Activated T-cell treated with anti-CD3 and anti-CD28 coated beads, Interleukin-2, amount 50 U/mL, for 4 hours (primary cell): ENCODE data around the gene WNT3. TPM values are rescaled to one million over a fixed set of nuclear protein-coding genes. Genes with fewer than 3 reads are reported as not detected.
A peak's percentile ranks its signal among the peaks of the same experiment; 100 is the strongest.

Experiments
- ATAC-seq, 2 donors: fragments of 200-7000 bp; cut with Tn5 transposase; one replicate each; pipeline ENCODE4 v1.10.0; 2021
- DNase-seq: peaks from one replicate; pipeline ENCODE4 v3.0.0-alpha.2; 2020
- H3K27me3 Mint-ChIP-seq: one replicate; pipeline ENCODE4 v1.8.0; 2021; ENCODE audit warnings: low read depth, mixed read lengths
- H3K36me3 Mint-ChIP-seq: one replicate; pipeline ENCODE4 v1.8.0; 2022; ENCODE audit warnings: mixed read lengths; ENCODE audit not compliant: insufficient read depth
- H3K4me1 Mint-ChIP-seq: one replicate; pipeline ENCODE4 v1.8.0; 2021; ENCODE audit warnings: low read depth, mixed read lengths
- H3K4me3 Mint-ChIP-seq: one replicate; pipeline ENCODE4 v1.8.0; 2021; ENCODE audit warnings: mild to moderate bottlenecking, moderate library complexity, mixed read lengths
- H3K9me3 Mint-ChIP-seq: one replicate; pipeline ENCODE4 v1.8.0; 2021; ENCODE audit warnings: mixed read lengths
- total RNA-seq, 3 donors: library from RNA; stranded (reverse); gene quantifications; one replicate each; pipeline ENCODE4 v1.2.1, GENCODE V29; 2021

WNT3 gene, protein sequence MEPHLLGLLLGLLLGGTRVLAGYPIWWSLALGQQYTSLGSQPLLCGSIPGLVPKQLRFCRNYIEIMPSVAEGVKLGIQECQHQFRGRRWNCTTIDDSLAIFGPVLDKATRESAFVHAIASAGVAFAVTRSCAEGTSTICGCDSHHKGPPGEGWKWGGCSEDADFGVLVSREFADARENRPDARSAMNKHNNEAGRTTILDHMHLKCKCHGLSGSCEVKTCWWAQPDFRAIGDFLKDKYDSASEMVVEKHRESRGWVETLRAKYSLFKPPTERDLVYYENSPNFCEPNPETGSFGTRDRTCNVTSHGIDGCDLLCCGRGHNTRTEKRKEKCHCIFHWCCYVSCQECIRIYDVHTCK
- under 1 TPM in 1 of 3 donors, not detected in 2; 0.08 TPM for total RNA-seq

- peaks cover 18% of the 10 kb centered on the region for H3K4me1 Mint-ChIP-seq
- peak; percentile 54 for DNase-seq
- H3K9me3 Mint-ChIP-seq = no peaks in the 10 kb centered on the region
- H3K36me3 Mint-ChIP-seq = no peaks in the 10 kb centered on the region
- peak; percentile 76 to 80 for ATAC-seq
- peaks cover 84% of the 10 kb centered on the region for H3K27me3 Mint-ChIP-seq
- H3K4me3 Mint-ChIP-seq = peak within 1 kb of the TSS; percentile 70
Measured at GRCh38 chr17:46818316-46818928, at the start of gene WNT3. WNT3 (minus strand) TSS chr17:46818692; CDS start chr17:46818597, 95 bp downstream.

GRCh38 chr17:46866747-46867146 is 48.3 kb upstream of the WNT3 start:
- no peaks in the 10 kb centered on the region for H3K36me3 Mint-ChIP-seq
- ATAC-seq (no peak), DNase-seq (no peak)
- H3K4me3 Mint-ChIP-seq = no peak overlapping the region
- peaks cover 22% of the 10 kb centered on the region for H3K27me3 Mint-ChIP-seq
- H3K4me1 Mint-ChIP-seq = no peaks in the 10 kb centered on the region
- no peaks in the 10 kb centered on the region for H3K9me3 Mint-ChIP-seq

- Mint-ChIP-seq H3K36me3 (no peaks in the 10 kb centered on the region), H3K9me3 (no peaks in the 10 kb centered on the region), H3K4me1 (no peaks in the 10 kb centered on the region), H3K4me3 (no peak overlapping the region), H3K27me3 (peaks cover 23% of the 10 kb centered on the region)
- no peak for ATAC-seq
- no peak for DNase-seq
Measured at GRCh38 chr17:46866325-46866724, 47.8 kb upstream of the WNT3 start.

GRCh38 chr17:46865100-46865499 is 46.6 kb upstream of the WNT3 start:
- no peaks in the 10 kb centered on the region for H3K4me1 Mint-ChIP-seq
- DNase-seq (no peak), ATAC-seq (no peak)
- H3K27me3 Mint-ChIP-seq = peaks cover 26% of the 10 kb centered on the region
- no peaks in the 10 kb centered on the region for H3K36me3 Mint-ChIP-seq
- no peak overlapping the region for H3K4me3 Mint-ChIP-seq
- no peaks in the 10 kb centered on the region for H3K9me3 Mint-ChIP-seq

- no peaks in the 10 kb centered on the region for H3K9me3 Mint-ChIP-seq
- no peaks in the 10 kb centered on the region for H3K4me1 Mint-ChIP-seq
- no peak for DNase-seq
- H3K27me3 Mint-ChIP-seq = peaks cover 32% of the 10 kb centered on the region
- no peaks in the 10 kb centered on the region for H3K36me3 Mint-ChIP-seq
- H3K4me3 Mint-ChIP-seq = no peak overlapping the region
- ATAC-seq = no peak
Measured at GRCh38 chr17:46863383-46864121, 45.1 kb upstream of the WNT3 start.

GRCh38 chr17:46862949-46863348 is 44.5 kb upstream of the WNT3 start:
- H3K36me3 Mint-ChIP-seq = no peaks in the 10 kb centered on the region
- H3K4me1 Mint-ChIP-seq = no peaks in the 10 kb centered on the region
- H3K27me3 Mint-ChIP-seq = peaks cover 32% of the 10 kb centered on the region
- DNase-seq = no peak
- H3K9me3 Mint-ChIP-seq = no peaks in the 10 kb centered on the region
- H3K4me3 Mint-ChIP-seq = no peak overlapping the region
- ATAC-seq = no peak

DNA sequence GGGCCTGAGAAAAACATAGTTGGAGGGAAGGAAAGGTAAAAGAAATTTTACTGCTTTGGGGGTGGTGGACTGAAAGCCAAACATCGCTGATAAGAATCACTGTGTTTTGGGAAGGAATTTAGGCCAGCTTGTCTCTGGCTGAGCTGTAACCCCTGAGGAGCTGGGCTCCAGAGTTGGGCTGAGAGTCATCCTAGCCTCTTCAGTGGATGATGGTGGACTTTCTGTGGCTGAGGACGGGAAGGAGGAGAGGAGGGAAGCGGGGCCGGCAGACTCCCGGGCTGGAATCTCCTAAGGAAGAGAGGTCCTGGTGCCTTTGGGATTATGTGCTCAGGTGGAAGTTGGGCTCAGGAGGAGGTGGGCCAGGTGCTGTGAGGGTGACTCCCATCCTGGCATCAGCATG is 41.5 kb upstream of the WNT3 start:
- Mint-ChIP-seq H3K9me3 (no peaks in the 10 kb centered on the region), H3K36me3 (no peaks in the 10 kb centered on the region), H3K4me1 (no peaks in the 10 kb centered on the region), H3K4me3 (no peak overlapping the region), H3K27me3 (peaks cover 34% of the 10 kb centered on the region)
- no peak for DNase-seq
- no peak for ATAC-seq

DNA sequence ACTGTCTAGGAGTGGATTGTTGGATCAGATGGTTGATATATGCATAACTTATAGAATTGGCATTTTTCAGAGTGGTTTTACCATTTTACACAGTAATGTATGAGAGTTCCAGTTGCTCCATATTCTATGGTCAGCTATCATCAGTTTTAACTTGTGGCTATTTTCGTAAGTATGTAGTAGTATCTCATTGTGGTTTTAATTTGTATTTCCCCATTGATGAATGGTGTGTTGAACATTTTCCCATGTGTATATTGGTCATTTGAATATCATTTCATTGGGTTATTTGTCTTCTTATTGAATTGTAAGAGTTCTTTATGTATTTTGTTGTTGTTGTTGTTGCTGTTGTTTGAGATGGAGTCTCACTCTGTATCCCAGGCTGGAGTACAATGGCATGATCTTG is 39.1 kb upstream of the WNT3 start:
- Mint-ChIP-seq H3K27me3 (peaks cover 42% of the 10 kb centered on the region), H3K4me3 (no peak overlapping the region), H3K36me3 (no peaks in the 10 kb centered on the region), H3K9me3 (no peaks in the 10 kb centered on the region), H3K4me1 (no peaks in the 10 kb centered on the region)
- DNase-seq (no peak), ATAC-seq (no peak)

GRCh38 chr17:46854948-46855347 is 36.5 kb upstream of the WNT3 start:
- H3K27me3 Mint-ChIP-seq = peaks cover 58% of the 10 kb centered on the region

GRCh38 chr17:46854515-46854914 is 36.0 kb upstream of the WNT3 start:
- Mint-ChIP-seq H3K36me3 (no peaks in the 10 kb centered on the region), H3K27me3 (peaks cover 59% of the 10 kb centered on the region), H3K4me3 (no peak overlapping the region), H3K4me1 (peaks cover 14% of the 10 kb centered on the region), H3K9me3 (no peaks in the 10 kb centered on the region)
- DNase-seq (no peak), ATAC-seq (no peak)

More at GRCh38 chr17:46854948-46855347, 36.5 kb upstream of the WNT3 start:
- Mint-ChIP-seq H3K36me3 (no peaks in the 10 kb centered on the region), H3K4me1 (peaks cover 14% of the 10 kb centered on the region), H3K4me3 (no peak overlapping the region), H3K9me3 (no peaks in the 10 kb centered on the region)
- DNase-seq (no peak), ATAC-seq (no peak)

- H3K4me1 Mint-ChIP-seq = peaks cover 14% of the 10 kb centered on the region
- peaks cover 58% of the 10 kb centered on the region for H3K27me3 Mint-ChIP-seq
- no peak for ATAC-seq
- no peaks in the 10 kb centered on the region for H3K36me3 Mint-ChIP-seq
- no peaks in the 10 kb centered on the region for H3K9me3 Mint-ChIP-seq
- H3K4me3 Mint-ChIP-seq = no peak overlapping the region
- no peak for DNase-seq
Measured at GRCh38 chr17:46853896-46854444, 35.5 kb upstream of the WNT3 start.

DNA sequence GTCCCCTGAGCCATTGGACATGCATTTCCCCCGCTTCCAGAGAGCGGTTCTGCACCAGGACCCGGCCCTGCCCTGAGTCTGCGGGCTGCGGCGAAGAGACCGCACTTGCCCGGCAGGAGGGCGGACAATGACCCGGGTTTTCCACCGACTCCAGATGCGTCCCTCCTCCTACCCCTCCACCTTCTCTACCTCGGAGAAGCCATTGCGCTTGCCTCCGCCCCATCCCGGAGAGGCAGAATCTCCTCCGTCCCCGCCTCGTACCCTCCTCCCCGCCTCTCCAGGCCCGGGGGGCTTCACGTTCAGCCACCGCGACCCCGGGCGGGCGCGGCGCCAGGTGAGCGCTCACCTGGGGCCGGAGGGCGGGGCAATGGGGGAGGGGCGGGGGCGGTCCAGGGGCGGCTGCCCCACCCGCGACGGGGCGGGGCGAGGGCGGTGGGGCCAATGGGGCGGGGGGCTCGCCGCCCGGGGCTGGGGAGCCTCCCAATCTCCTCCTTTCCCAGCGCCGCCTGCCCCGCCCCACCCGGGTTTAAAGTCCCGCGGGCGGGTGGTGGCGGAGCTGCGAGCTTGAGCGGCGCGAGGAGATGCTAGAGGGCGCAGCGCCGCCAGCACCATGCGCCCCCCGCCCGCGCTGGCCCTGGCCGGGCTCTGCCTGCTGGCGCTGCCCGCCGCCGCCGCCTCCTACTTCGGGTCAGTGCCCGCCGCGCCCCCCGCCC is 32.7 kb upstream of the WNT3 start, which contains the start of gene WNT9B:
Gene WNT9B, plus strand, starts transcription at position 555 of the 713 bp plus-strand sequence. Its CDS starts 56 bp downstream, at position 611.
- H3K27me3 Mint-ChIP-seq = peaks cover 70% of the 10 kb centered on the region
- ATAC-seq (peak; percentile 42 to 62), DNase-seq (no peak)
- peak within 1 kb of the TSS; percentile 66 for H3K4me3 Mint-ChIP-seq
- peaks cover 14% of the 10 kb centered on the region for H3K4me1 Mint-ChIP-seq
- H3K9me3 Mint-ChIP-seq = no peaks in the 10 kb centered on the region
- H3K36me3 Mint-ChIP-seq = no peaks in the 10 kb centered on the region

DNA sequence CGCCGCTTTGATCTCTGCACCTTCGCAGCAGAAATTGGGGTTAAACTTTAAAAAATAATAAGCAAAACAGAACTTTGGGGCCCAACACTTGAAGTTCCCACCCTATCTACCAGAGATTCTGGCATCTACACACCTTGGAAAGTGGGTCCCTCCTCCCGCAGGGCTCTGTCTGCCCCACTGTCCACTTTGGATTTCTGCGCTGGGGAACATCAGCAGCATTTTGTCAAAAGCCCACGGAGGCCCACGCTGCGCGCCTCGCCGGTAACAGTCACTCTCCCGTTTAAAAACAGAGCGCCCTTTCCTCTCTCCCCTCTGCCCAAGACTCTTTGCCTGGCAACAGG is 32.2 kb upstream of the WNT3 start:
- no peak for ATAC-seq
- DNase-seq = no peak
- Mint-ChIP-seq H3K4me3 (peak overlapping the region; percentile 61), H3K9me3 (no peaks in the 10 kb centered on the region), H3K27me3 (peaks cover 71% of the 10 kb centered on the region), H3K4me1 (peaks cover 14% of the 10 kb centered on the region), H3K36me3 (no peaks in the 10 kb centered on the region)

DNA sequence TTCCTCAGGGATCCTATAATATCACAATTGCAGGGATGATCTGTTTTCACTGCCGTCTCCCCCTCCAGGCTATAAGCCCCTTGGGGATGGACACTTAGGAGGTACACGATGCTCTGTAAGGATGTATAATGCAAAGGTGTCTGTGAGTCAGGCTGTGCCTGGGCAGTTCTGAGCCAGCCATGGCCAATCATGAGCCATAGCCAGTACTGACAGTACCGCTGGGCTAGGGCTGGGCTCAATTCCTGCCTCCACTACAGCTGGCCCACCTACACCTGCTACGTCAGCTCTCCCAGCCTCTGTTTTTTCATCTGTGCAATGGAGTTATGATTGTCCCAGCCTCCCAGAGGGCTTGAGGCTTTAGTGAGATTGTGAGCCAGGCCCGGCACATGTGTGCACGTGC is 30.0 kb upstream of the WNT3 start:
- peaks cover 15% of the 10 kb centered on the region for H3K4me1 Mint-ChIP-seq
- no peak overlapping the region for H3K4me3 Mint-ChIP-seq
- peaks cover 69% of the 10 kb centered on the region for H3K27me3 Mint-ChIP-seq
- no peaks in the 10 kb centered on the region for H3K36me3 Mint-ChIP-seq
- peaks cover under 1% of the 10 kb centered on the region for H3K9me3 Mint-ChIP-seq
- ATAC-seq (no peak), DNase-seq (no peak)
